K562 treated with DMSO at 1 percent for 4 hours (cell line): ENCODE data around the gene ZNF883. TPM values are rescaled to one million over a fixed set of nuclear protein-coding genes. Genes with fewer than 3 reads are reported as not detected.

Experiments used
- total RNA-seq: library from RNA; unstranded; fragments of 300-600 nt; gene quantifications from 2 replicates; pipeline ENCODE4 v1.2.3, GENCODE V29; 2022; ENCODE audit not compliant: insufficient read depth

The ZNF883 gene
- total RNA-seq = 1.8 TPM in 1 of 2 replicates, not detected in the other

GRCh38 chr9:113011911-113012381 is at the start of gene ZNF883:
TSS of gene ZNF883 (minus strand) at chr9:113012192.

DNA sequence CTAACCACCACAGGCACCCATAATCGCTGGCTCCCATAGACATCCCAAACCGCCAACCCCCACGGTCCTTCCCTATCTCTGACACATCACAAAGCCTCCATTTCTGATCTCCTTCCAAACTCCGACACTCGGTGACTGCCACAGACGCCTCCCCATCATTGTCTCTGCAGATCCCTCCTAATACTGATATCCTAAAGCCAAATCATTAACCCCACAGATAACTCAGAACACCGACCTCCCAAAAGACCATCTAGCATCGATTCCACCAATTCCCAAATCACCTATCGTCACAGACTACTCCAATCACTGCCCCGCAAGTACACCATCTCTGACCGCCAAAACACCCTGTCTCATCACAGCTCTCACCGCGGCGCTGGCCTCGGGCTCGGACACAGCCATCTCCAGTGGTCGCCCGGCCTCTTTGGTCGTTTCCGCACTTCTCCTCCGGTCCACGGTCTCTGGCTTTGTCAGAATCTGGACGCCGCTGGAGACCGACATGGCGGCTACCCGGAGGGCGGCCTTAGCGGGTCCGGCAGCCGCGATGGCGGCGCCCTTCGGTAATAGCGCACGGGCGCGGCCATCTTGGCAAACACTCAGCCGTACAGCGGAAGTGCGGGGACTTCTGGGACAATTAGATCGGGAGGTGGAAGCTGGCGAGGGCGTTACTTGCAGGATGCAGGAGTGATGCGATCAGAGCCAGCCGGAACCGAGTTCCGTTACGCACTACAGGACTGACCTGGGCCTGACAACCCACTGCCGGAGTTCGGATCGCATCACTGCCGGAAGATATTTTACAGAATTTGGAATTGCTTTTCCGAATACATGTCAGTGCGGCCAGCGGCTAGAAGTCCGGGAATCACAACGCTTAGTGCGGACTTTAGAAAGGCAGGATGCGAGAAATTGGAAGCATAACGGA is 44.5 kb upstream of the ZNF883 start, which contains the start of gene ZFP37:
ZFP37 (minus strand) TSS at position 534 of the 916 bp plus-strand sequence; CDS start at position 498, 36 bp downstream.

Other genes starting within 250 kb of the ZNF883 start
- gene SLC46A2, start 121.3 kb downstream of the ZNF883 start, total RNA-seq = not detected in 2 replicates
- gene ZFP37, start 44.5 kb upstream of the ZNF883 start, total RNA-seq = 0.21 TPM in 1 of 2 replicates, not detected in the other
- 1.4 and 2.7 TPM in 2 replicates for gene SLC31A2, start 138.8 kb upstream of the ZNF883 start, total RNA-seq
- 8.4 and 14.8 TPM in 2 replicates for gene FKBP15, start 209.1 kb upstream of the ZNF883 start, total RNA-seq
- 44.0 and 44.5 TPM in 2 replicates for gene SLC31A1, start 209.4 kb upstream of the ZNF883 start, total RNA-seq